ENCODE results near the gene SUPT3H. TPM values are rescaled to one million over a fixed set of nuclear protein-coding genes. Genes with fewer than 3 reads are reported as not detected.

The SUPT3H gene
- total and polyA plus RNA-seq, 2 donors from 2014 or later = 10.1 to 12.5 TPM

GRCh38 chr6:45375449-45375848, 2.3 kb downstream of the SUPT3H start:
- H3K4me3 ChIP-seq (ENCODE audit: low read length in 3 of 3) = no peak overlapping the region
- no peak overlapping the region for H3K27ac ChIP-seq (ENCODE audit: low read depth in 2 of 2, low read length in 2 of 2)
- H3K9me3 ChIP-seq (ENCODE audit: control insufficient read depth in 2 of 3, insufficient read depth in 1 of 3, low read length in 3 of 3) = no peaks in the 10 kb centered on the region
- FAIRE-seq (no peak), DNase-seq (no peak)
- H3K27me3 ChIP-seq (ENCODE audit: control insufficient read depth, insufficient read depth, low read length) = no peaks in the 10 kb centered on the region
- intact Hi-C loops (cut with DNase I) = no loop called here
- no peak overlapping the region for H3K9ac ChIP-seq (ENCODE audit: low read length in 3 of 3)
- no peaks in the 10 kb centered on the region for H3K36me3 ChIP-seq (ENCODE audit: control insufficient read depth in 2 of 3, insufficient read depth in 3 of 3, low read length in 3 of 3)
- TF ChIP-seq, protein P1, sequence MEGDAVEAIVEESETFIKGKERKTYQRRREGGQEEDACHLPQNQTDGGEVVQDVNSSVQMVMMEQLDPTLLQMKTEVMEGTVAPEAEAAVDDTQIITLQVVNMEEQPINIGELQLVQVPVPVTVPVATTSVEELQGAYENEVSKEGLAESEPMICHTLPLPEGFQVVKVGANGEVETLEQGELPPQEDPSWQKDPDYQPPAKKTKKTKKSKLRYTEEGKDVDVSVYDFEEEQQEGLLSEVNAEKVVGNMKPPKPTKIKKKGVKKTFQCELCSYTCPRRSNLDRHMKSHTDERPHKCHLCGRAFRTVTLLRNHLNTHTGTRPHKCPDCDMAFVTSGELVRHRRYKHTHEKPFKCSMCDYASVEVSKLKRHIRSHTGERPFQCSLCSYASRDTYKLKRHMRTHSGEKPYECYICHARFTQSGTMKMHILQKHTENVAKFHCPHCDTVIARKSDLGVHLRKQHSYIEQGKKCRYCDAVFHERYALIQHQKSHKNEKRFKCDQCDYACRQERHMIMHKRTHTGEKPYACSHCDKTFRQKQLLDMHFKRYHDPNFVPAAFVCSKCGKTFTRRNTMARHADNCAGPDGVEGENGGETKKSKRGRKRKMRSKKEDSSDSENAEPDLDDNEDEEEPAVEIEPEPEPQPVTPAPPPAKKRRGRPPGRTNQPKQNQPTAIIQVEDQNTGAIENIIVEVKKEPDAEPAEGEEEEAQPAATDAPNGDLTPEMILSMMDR (IDR thresholded peaks at IDR 0.05; ENCODE audit: borderline replicate concordance, extremely low read depth, insufficient read depth) = no peak
- H3K4me1 ChIP-seq (ENCODE audit: control insufficient read depth in 2 of 3, insufficient read depth in 2 of 3, low read depth in 1 of 3, low read length in 3 of 3) = peaks cover 0 to 3% (median 2%) of the 10 kb centered on the region in 3 donors

DNA sequence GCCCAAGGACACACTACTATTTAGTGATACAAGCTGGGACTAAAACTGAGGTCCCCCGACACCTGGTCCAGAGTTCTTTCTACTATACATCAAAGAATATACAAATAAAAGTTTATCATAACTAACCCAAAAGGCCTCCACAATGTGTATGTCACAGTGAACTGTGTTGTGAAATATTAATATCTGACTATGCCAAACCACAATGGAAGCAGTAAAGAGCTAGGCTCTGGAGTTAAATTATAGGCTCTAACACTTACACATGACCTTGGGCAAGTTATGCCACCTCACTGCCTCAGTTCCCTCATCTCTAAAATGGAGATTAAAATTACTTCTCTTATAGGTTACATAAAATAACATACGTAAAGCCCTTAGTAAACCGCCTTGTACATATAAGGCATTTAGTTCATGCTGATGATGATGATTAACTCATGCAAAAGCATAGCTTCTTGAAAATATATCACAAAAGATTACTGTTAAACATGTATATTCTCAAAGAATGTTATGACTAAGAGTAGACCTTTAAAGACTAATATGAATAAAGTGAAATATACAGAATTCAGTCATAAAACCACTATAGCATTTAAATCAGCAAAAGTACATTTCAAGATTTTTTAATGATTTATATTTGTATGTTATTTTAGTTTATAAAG, 5.7 kb downstream of the SUPT3H start:
- Histone ChIP-seq H3K27me3 (ENCODE audit: control insufficient read depth, insufficient read depth, low read length) (no peaks in the 10 kb centered on the region), H3K4me3 (ENCODE audit: low read length in 3 of 3) (no peak overlapping the region), H3K27ac (ENCODE audit: low read depth in 2 of 2, low read length in 2 of 2) (no peak overlapping the region), H3K4me1 (ENCODE audit: control insufficient read depth in 2 of 3, insufficient read depth in 2 of 3, low read depth in 1 of 3, low read length in 3 of 3) (peaks cover 0 to 3% (median 2%) of the 10 kb centered on the region in 3 donors), H3K36me3 (ENCODE audit: control insufficient read depth in 2 of 3, insufficient read depth in 3 of 3, low read length in 3 of 3) (no peaks in the 10 kb centered on the region), H3K9ac (ENCODE audit: low read length in 3 of 3) (no peak overlapping the region), H3K9me3 (ENCODE audit: control insufficient read depth in 2 of 3, insufficient read depth in 1 of 3, low read length in 3 of 3) (no peaks in the 10 kb centered on the region)
- TF ChIP-seq, protein P1 (IDR thresholded peaks at IDR 0.05; ENCODE audit: borderline replicate concordance, extremely low read depth, insufficient read depth) = no peak
- no peak for DNase-seq
- FAIRE-seq = peak; percentile 46
- intact Hi-C loops (cut with DNase I) = no loop called here

GRCh38 chr6:45369870-45370269, 7.9 kb downstream of the SUPT3H start:
- no peaks in the 10 kb centered on the region for H3K27me3 ChIP-seq (ENCODE audit: control insufficient read depth, insufficient read depth, low read length)
- no peaks in the 10 kb centered on the region for H3K36me3 ChIP-seq (ENCODE audit: control insufficient read depth in 2 of 3, insufficient read depth in 3 of 3, low read length in 3 of 3)
- FAIRE-seq (no peak), DNase-seq (no peak)
- H3K9ac ChIP-seq (ENCODE audit: low read length in 3 of 3) = no peak overlapping the region
- TF ChIP-seq, protein P1 (IDR thresholded peaks at IDR 0.05; ENCODE audit: borderline replicate concordance, extremely low read depth, insufficient read depth) = no peak
- H3K27ac ChIP-seq (ENCODE audit: low read depth in 2 of 2, low read length in 2 of 2) = no peak overlapping the region
- H3K4me3 ChIP-seq (ENCODE audit: low read length in 3 of 3) = no peak overlapping the region
- intact Hi-C loops (cut with DNase I) = no loop called here
- no peaks in the 10 kb centered on the region for H3K4me1 ChIP-seq (ENCODE audit: control insufficient read depth in 2 of 3, insufficient read depth in 2 of 3, low read depth in 1 of 3, low read length in 3 of 3)
- no peaks in the 10 kb centered on the region for H3K9me3 ChIP-seq (ENCODE audit: control insufficient read depth in 2 of 3, insufficient read depth in 1 of 3, low read length in 3 of 3)

DNA sequence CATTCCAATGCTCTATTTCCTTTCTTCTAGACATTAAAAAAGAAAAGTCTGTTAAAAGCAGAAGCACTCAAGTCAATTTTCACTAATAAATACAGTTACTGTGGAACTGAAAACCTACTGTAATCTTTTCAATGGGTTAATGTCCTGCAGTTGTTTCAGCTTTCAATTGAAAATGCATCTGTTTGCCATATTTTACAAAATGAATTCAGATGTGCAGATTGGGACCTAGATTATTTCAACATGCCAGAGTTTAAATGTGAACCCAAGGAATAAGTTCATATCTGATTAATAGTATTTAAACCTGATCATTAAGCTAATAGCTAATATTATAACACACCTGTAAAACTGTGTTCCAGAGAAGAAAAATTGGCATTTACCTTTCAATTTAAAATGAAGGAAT, 9.7 kb downstream of the SUPT3H start:
- Histone ChIP-seq H3K4me3 (ENCODE audit: low read length in 3 of 3) (no peak overlapping the region), H3K27ac (ENCODE audit: low read depth in 2 of 2, low read length in 2 of 2) (no peak overlapping the region), H3K27me3 (ENCODE audit: control insufficient read depth, insufficient read depth, low read length) (no peaks in the 10 kb centered on the region), H3K4me1 (ENCODE audit: control insufficient read depth in 2 of 3, insufficient read depth in 2 of 3, low read depth in 1 of 3, low read length in 3 of 3) (no peaks in the 10 kb centered on the region), H3K9me3 (ENCODE audit: control insufficient read depth in 2 of 3, insufficient read depth in 1 of 3, low read length in 3 of 3) (no peaks in the 10 kb centered on the region), H3K36me3 (ENCODE audit: control insufficient read depth in 2 of 3, insufficient read depth in 3 of 3, low read length in 3 of 3) (no peaks in the 10 kb centered on the region), H3K9ac (ENCODE audit: low read length in 3 of 3) (no peak overlapping the region)
- intact Hi-C loops (cut with DNase I) = no loop called here
- DNase-seq (no peak), FAIRE-seq (no peak)
- TF ChIP-seq, protein P1 (IDR thresholded peaks at IDR 0.05; ENCODE audit: borderline replicate concordance, extremely low read depth, insufficient read depth) = no peak
